ENCODE measurements around the gene TMPRSS6. TPM values are rescaled to one million over a fixed set of nuclear protein-coding genes. Genes with fewer than 3 reads are reported as not detected.
A peak's percentile ranks its signal among the peaks of the same experiment; 100 is the strongest.

TMPRSS6 gene
- total and polyA plus RNA-seq, 9 donors: 0.04 to 2.4 (median 0.33) TPM; not detected in 6

DNA sequence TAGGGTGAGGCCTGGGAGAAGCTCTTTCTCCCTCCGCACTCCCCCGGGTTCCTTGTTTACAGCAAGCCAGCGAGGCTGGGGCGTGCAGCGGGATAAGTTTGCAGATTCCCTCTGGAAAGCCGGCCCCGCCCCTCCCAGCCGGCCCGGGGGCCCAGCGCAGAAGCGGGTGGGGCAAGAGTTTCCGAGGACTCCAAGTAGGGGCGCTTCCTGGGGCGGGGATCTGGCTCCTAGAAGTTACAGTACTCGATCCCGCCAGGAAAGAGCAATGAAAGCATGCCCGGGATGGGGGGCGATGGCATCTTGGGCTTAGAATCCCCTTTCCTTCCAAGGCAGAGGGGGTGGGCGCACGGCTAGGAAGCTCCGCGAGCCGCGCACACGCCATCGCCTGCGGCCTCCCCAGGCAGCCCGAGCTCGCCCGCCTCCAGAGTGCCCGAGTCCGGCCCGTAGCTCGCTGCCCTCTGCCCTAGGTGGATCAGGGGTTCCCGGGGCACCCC is 90.7 kb downstream of the TMPRSS6 start:
- H3K27me3 ChIP-seq: no peaks in the 10 kb centered on the region
- H3K27ac ChIP-seq: peak overlapping the region; percentile 83
- H3K4me3 ChIP-seq: peak overlapping the region; percentile 87
- peak; percentile 85 to 91 (median 87) for DNase-seq
- peaks cover 24% of the 10 kb centered on the region for H3K4me1 ChIP-seq (ENCODE audit: insufficient read depth)
- 0 to 1% (median 0%) methylated on average over 31 to 35 of the region's 35 CpGs for WGBS, 3 donors
- intact Hi-C loops (cut with DNase I): no loop called here
- no peaks in the 10 kb centered on the region for H3K9me3 ChIP-seq
- TF ChIP-seq POLR2A (IDR thresholded peaks at IDR 0.05): no peak
- TF ChIP-seq EP300 (IDR thresholded peaks at IDR 0.05): no peak
- TF ChIP-seq CTCF (IDR thresholded peaks at IDR 0.05): no peak
- H3K36me3 ChIP-seq: no peaks in the 10 kb centered on the region

GRCh38 chr22:37018086-37018814 is 91.3 kb downstream of the TMPRSS6 start:
- H3K27me3 ChIP-seq: no peaks in the 10 kb centered on the region
- TF ChIP-seq EP300 (IDR thresholded peaks at IDR 0.05) (no peak), POLR2A (IDR thresholded peaks at IDR 0.05) (no peak), CTCF (IDR thresholded peaks at IDR 0.05) (no peak)
- 38 to 50% (median 43%) methylated on average over 41 to 45 of the region's 45 CpGs for WGBS, 3 donors
- no peaks in the 10 kb centered on the region for H3K36me3 ChIP-seq
- peak overlapping the region; percentile 83 for H3K27ac ChIP-seq
- no peak for DNase-seq
- peak overlapping the region; percentile 87 for H3K4me3 ChIP-seq
- H3K9me3 ChIP-seq: no peaks in the 10 kb centered on the region
- H3K4me1 ChIP-seq (ENCODE audit: insufficient read depth): peaks cover 22% of the 10 kb centered on the region
- intact Hi-C loops (cut with DNase I): no loop called here

- Histone ChIP-seq H3K4me3 (no peak overlapping the region), H3K4me1 (ENCODE audit: insufficient read depth) (peaks cover 18% of the 10 kb centered on the region), H3K9me3 (no peaks in the 10 kb centered on the region), H3K27me3 (no peaks in the 10 kb centered on the region), H3K36me3 (no peaks in the 10 kb centered on the region), H3K27ac (peak overlapping the region in 1 of 2 donors; percentile 83)
- 66 to 74% (median 68%) methylated on average over 10 of the region's 10 CpGs for WGBS, 3 donors
- no peak for DNase-seq
- intact Hi-C loops (cut with DNase I): no loop called here
- TF ChIP-seq POLR2A (IDR thresholded peaks at IDR 0.05) (no peak), EP300 (IDR thresholded peaks at IDR 0.05) (no peak), CTCF (IDR thresholded peaks at IDR 0.05) (no peak)
Measured at GRCh38 chr22:37017356-37017755, 92.2 kb downstream of the TMPRSS6 start.

GRCh38 chr22:37016134-37016910 is 93.2 kb downstream of the TMPRSS6 start:
- no peak for TF ChIP-seq POLR2A (IDR thresholded peaks at IDR 0.05)
- no peak for TF ChIP-seq EP300 (IDR thresholded peaks at IDR 0.05)
- no peak for TF ChIP-seq CTCF (IDR thresholded peaks at IDR 0.05)
- Histone ChIP-seq H3K9me3 (no peaks in the 10 kb centered on the region), H3K4me3 (no peak overlapping the region), H3K27me3 (no peaks in the 10 kb centered on the region), H3K27ac (peak overlapping the region in 1 of 2 donors; percentile 83), H3K36me3 (no peaks in the 10 kb centered on the region), H3K4me1 (ENCODE audit: insufficient read depth) (peaks cover 15% of the 10 kb centered on the region)
- peak in 1 of 5 donors; percentile 45 for DNase-seq
- intact Hi-C loops (cut with DNase I): no loop called here
- WGBS, 3 donors: 72 to 78% (median 74%) methylated on average over 14 of the region's 14 CpGs
